ENCODE results near the gene ROBO1. TPM values are rescaled to one million over a fixed set of nuclear protein-coding genes. Genes with fewer than 3 reads are reported as not detected.
"Not testable (repeated sequence)": the region's sequence is repeated elsewhere in the genome, so short reads cannot be mapped to it uniquely, and the experiment has no call there.

Gene ROBO1
- total RNA-seq, 2 donors from 2014 or later = 3.0 to 6.7 TPM

DNA sequence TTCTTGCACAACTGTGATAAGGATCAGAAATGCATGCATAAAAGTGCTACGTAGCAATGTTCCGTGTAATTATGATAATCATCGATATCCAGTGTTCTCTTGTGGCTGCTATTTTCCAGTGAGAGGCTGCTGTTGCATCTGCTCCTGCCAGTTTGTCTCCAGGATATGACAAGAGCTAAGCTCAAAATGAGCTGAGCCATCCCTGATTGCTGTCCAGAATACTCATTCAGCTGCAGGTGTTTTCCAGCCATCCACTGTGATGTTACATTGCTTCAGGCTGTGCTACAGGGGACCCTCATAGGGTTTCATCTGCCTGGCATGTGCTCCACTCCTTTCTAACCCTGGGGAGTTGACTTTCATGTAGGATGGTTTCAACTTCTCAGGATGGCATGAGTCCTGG lies 976.0 kb downstream of the ROBO1 start:
- no peak overlapping the region for H3K27ac Mint-ChIP-seq
- H3K27me3 Mint-ChIP-seq (ENCODE audit: low read depth) = no peaks in the 10 kb centered on the region
- peaks cover 2 to 7% of the 10 kb centered on the region in 2 donors for H3K9me3 Mint-ChIP-seq
- ATAC-seq (replicated peaks in 1 of 2) = no peak
- no peak for DNase-seq
- peaks cover 0 to 2% of the 10 kb centered on the region in 2 donors for H3K36me3 Mint-ChIP-seq (ENCODE audit: insufficient read depth in 2 of 2)
- no peaks in the 10 kb centered on the region for H3K4me1 Mint-ChIP-seq (ENCODE audit: low read depth)
- no peak overlapping the region for H3K4me3 Mint-ChIP-seq

DNA sequence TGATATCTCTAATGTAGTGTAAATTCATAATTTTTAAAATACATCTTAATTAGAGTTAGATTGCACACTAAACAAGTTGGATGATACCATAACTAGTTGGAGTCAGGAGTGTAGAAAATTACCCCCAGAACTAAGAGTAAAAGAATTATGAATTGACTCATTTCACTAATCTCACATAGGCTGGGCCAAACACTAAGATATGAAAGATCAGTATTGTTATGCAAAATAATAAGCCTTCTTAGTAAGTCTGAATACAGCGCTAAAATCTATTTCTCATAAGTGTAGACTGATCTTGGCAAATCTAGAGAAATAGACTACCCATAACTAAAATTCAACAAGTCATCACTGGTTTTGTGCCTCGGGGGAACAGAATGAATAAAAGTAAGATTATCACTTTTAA lies 979.0 kb downstream of the ROBO1 start:
- Mint-ChIP-seq H3K27me3 (ENCODE audit: low read depth) (no peaks in the 10 kb centered on the region), H3K4me3 (no peak overlapping the region), H3K27ac (no peak overlapping the region), H3K9me3 (peaks cover 0 to 9% of the 10 kb centered on the region in 2 donors), H3K4me1 (ENCODE audit: low read depth) (no peaks in the 10 kb centered on the region), H3K36me3 (ENCODE audit: insufficient read depth in 2 of 2) (no peaks in the 10 kb centered on the region)
- no peak for ATAC-seq (replicated peaks in 1 of 2)
- DNase-seq = no peak

DNA sequence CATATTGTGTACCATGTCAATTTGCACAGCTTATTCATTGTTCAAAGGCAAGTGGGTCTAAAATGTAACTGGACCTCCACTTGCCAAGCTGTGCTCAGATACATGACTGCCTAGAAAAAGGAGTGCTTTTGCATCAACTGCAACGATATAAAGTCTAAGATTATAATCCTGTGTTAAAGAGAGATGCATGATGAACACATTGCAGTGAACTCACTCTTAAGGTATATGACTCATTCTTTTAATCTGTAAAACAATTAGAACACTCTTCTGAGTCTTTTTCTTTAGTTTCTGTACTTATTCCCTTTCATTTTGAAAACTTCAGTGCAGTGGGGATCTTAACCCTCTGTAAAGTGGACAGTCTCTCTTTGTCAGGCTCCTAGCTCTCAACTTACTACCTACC lies 982.8 kb downstream of the ROBO1 start:
- H3K4me3 Mint-ChIP-seq = no peak overlapping the region
- H3K27me3 Mint-ChIP-seq (ENCODE audit: low read depth) = no peaks in the 10 kb centered on the region
- ATAC-seq (replicated peaks in 1 of 2) (no peak), DNase-seq (no peak)
- no peaks in the 10 kb centered on the region for H3K4me1 Mint-ChIP-seq (ENCODE audit: low read depth)
- peaks cover 0 to 3% of the 10 kb centered on the region in 2 donors for H3K36me3 Mint-ChIP-seq (ENCODE audit: insufficient read depth in 2 of 2)
- H3K9me3 Mint-ChIP-seq = peaks cover 7 to 15% of the 10 kb centered on the region in 2 donors
- H3K27ac Mint-ChIP-seq = no peak overlapping the region

DNA sequence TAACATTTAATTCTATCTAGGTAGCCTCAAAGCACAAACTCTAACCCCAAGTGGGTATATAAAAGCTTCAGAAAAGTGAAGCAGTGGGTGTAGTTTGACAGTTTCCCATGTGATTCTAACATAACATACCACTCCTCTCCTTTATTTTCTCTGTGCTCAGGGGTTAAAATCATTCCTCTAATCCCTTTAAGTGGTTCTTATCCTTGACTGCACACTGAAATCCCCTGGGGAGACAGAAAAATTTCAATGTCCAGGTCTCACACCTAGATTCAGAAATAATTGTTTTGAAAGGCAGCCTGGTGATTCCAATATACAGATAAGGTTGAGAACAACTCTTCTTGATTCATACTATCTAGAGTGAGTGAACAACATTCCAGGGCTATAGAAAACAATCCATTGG lies 986.4 kb downstream of the ROBO1 start:
- no peak for ATAC-seq (replicated peaks in 1 of 2)
- peaks cover 0 to 3% of the 10 kb centered on the region in 2 donors for H3K36me3 Mint-ChIP-seq (ENCODE audit: insufficient read depth in 2 of 2)

DNA sequence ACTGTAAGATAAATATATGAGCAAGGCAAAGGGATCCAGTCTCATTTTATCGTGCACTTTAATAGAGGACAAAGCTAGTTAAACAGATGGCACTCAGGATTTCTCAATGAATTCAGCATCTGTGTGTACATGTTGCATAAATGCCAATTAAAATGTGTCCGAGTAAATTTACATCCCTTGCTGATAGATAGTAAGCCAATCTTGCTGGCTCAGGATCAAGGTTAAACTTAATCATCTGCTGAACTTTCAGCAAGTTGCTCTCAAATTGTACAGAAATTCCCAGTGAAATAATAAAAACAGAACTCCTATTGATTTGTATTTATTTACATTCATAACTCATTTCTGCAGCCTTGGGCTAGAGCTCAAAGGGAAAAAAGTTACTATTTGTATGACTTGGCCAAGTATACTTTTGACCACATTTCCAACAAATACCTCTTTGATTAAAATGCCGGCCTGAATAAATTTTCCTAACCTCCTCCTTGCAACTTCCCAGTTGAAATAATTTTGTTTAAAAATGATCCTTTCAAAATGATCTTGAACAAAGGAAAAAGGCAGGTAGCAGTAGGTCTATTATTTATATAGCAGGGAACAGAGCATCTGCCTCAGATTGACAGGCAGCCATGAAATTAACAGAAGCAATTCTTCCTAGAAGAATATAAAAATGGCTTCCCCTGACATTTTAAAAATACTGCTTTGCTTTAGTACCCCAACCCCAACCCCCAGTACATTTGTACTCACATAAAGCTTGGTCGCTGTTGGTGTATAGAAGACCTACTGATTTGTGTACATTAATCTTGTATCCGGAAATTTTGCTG lies 1001.9 kb downstream of the ROBO1 start:
- DNase-seq (no peak), ATAC-seq (replicated peaks in 1 of 2) (no peak)
- H3K4me3 Mint-ChIP-seq = no peak overlapping the region

More for the DNA sequence above, 986.4 kb downstream of the ROBO1 start:
- Mint-ChIP-seq H3K4me3 (no peak overlapping the region), H3K27ac (no peak overlapping the region), H3K27me3 (ENCODE audit: low read depth) (no peaks in the 10 kb centered on the region), H3K4me1 (ENCODE audit: low read depth) (no peaks in the 10 kb centered on the region), H3K9me3 (peaks cover 9 to 19% of the 10 kb centered on the region in 2 donors)
- DNase-seq = no peak

DNA sequence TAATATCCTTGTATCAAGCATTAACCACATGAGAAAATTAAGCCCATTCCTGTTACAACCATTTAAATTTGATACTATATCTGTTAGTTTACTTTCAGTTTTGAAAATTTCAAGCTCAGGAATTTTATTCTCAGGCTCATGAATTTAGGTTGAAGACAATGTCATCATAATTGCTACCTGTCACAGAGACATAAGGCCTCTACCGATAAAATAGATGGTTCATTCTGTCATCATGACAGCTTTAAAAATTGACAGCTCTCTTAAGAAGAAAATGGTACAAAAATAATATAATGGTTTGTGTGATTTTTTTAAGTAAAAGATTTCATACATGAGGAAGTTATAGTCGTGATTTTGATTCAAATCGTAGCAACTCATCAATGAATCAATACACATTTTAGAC lies 1003.2 kb downstream of the ROBO1 start:
- DNase-seq (no peak), ATAC-seq (replicated peaks in 1 of 2) (no peak)
- Mint-ChIP-seq H3K4me3 (no peak overlapping the region), H3K36me3 (ENCODE audit: insufficient read depth in 2 of 2) (no peaks in the 10 kb centered on the region), H3K27ac (no peak overlapping the region), H3K9me3 (peaks cover 8 to 9% of the 10 kb centered on the region in 2 donors), H3K27me3 (ENCODE audit: low read depth) (no peaks in the 10 kb centered on the region), H3K4me1 (ENCODE audit: low read depth) (no peaks in the 10 kb centered on the region)

More for the DNA sequence above, 1001.9 kb downstream of the ROBO1 start:
- Mint-ChIP-seq H3K27ac (no peak overlapping the region), H3K4me1 (ENCODE audit: low read depth) (no peaks in the 10 kb centered on the region), H3K9me3 (peaks cover 8 to 14% of the 10 kb centered on the region in 2 donors), H3K27me3 (ENCODE audit: low read depth) (no peaks in the 10 kb centered on the region), H3K36me3 (ENCODE audit: insufficient read depth in 2 of 2) (no peaks in the 10 kb centered on the region)

DNA sequence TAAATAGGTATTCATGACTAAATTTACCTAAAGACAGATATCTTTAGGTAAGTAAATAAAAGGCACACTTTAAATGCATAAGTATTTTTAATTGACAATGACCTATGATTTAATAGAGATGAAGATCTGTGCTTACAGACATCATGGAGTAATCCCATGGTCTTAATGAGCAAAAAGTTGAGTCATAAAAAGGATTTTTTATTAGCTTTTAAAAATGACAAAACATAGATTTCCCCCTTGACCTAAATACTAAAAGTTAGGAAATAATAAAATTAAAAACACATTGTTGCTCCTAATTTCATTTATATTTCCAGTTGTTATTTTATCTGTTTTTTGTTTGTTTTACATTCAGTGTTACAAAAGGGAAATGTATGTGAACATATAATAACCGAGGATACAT lies 1005.7 kb downstream of the ROBO1 start:
- ATAC-seq (replicated peaks in 1 of 2) (no peak), DNase-seq (no peak)
- Mint-ChIP-seq H3K9me3 (peaks cover 0 to 3% of the 10 kb centered on the region in 2 donors), H3K27ac (no peak overlapping the region), H3K4me1 (ENCODE audit: low read depth) (no peaks in the 10 kb centered on the region), H3K4me3 (no peak overlapping the region), H3K36me3 (ENCODE audit: insufficient read depth in 2 of 2) (no peaks in the 10 kb centered on the region), H3K27me3 (ENCODE audit: low read depth) (no peaks in the 10 kb centered on the region)

DNA sequence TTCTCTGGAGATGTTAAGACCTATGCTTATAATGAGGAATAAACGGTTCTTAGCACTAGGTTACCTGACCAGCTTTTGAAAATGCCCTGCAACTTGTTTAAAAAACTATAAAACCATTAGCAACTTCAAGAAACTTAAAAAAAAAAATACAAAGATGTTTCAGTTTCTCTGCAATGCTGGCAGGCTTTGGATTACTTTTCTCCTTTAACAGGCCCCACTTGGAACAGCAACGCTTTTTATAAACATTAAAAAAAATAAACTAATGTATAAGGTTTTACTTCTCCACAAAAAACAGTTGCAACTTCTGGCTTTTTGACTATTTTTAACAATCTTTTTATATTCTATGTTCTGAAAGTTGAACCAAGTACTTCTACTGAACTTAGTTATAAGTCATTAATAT lies 1006.7 kb downstream of the ROBO1 start:
- no peak for DNase-seq
- H3K36me3 Mint-ChIP-seq (ENCODE audit: insufficient read depth in 2 of 2) = no peaks in the 10 kb centered on the region
- no peaks in the 10 kb centered on the region for H3K27me3 Mint-ChIP-seq (ENCODE audit: low read depth)
- peaks cover 0 to 3% of the 10 kb centered on the region in 2 donors for H3K9me3 Mint-ChIP-seq
- ATAC-seq (replicated peaks in 1 of 2) = no peak
- H3K27ac Mint-ChIP-seq = no peak overlapping the region
- no peaks in the 10 kb centered on the region for H3K4me1 Mint-ChIP-seq (ENCODE audit: low read depth)
- no peak overlapping the region for H3K4me3 Mint-ChIP-seq

DNA sequence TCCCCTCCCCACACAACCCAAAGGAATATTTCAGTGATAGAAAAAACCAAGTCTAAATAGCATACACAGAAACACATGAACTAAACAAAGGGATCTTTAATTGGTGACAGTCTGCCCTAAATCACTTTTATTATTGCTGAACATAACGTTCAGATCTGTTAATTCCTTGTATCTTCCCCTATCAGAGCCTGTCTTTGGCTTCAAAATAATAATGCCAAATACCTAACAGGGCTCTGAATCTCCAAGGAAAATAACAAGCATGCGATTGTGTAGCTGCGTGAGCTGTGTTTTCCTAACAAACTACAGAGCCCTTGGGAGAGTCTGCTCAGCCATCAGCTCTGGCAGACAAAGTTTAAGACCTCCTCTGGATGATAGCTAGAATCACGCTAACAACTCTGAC lies 1010.1 kb downstream of the ROBO1 start:
- Mint-ChIP-seq H3K36me3 (ENCODE audit: insufficient read depth in 2 of 2) (no peaks in the 10 kb centered on the region), H3K4me1 (ENCODE audit: low read depth) (no peaks in the 10 kb centered on the region), H3K27me3 (ENCODE audit: low read depth) (no peaks in the 10 kb centered on the region), H3K27ac (no peak overlapping the region), H3K4me3 (no peak overlapping the region), H3K9me3 (peaks cover 2 to 13% of the 10 kb centered on the region in 2 donors)
- ATAC-seq (replicated peaks in 1 of 2) (no peak), DNase-seq (no peak)

DNA sequence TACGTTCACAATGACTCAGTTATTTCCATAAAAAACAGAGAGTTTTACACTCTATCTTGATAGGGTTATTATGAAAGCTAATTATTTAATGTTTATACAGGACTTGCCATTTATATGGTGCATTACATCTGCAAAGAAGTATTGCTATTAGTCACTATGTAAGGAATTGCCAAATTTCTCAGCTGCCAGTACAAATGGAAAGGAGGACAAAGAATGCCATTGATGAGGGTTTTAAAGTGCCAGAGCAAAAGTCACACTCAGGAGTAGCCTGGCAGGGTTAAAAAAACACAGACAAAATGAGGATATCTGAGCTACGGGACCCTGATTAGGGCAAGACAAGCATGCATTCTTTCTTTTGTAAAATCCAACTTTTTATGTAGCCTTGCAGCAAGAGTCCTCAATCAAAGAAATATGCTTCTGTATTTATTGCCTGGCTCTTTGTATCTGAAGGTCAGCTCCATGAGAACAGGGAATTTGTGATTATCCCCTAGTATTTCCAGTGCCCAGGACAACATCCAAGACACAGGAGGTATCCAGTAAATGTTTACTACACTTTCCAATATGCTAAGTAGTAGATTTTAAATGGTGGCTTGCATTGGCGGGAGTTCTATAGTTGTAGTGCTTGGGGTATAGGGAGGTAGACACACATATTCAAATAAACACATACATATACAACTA lies 1013.6 kb downstream of the ROBO1 start:
- no peak for ATAC-seq (replicated peaks in 1 of 2)
- Mint-ChIP-seq H3K9me3 (peaks cover 2 to 13% of the 10 kb centered on the region in 2 donors), H3K27ac (no peak overlapping the region)

DNA sequence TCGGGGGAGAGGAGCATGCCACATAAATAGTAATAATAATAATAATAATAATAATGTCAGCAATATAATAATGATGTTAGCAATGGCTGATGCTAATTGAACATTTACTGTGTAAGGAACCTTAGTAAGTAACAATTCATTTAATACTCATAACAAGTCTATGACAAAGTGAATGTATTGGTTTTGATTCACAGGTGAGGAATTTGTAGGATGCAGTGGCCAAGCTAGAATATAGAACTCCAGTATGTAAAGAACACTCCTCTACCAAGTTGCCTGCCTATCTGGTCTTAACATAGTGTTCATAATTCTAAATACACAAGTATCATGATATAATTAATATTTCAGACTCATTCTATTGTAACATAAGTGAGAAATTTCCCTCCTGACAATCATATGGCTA lies 1016.5 kb downstream of the ROBO1 start:
- Mint-ChIP-seq H3K4me1 (ENCODE audit: low read depth) (no peaks in the 10 kb centered on the region), H3K27ac (no peak overlapping the region), H3K27me3 (ENCODE audit: low read depth) (no peaks in the 10 kb centered on the region), H3K9me3 (peaks cover 2 to 13% of the 10 kb centered on the region in 2 donors), H3K36me3 (ENCODE audit: insufficient read depth in 2 of 2) (no peaks in the 10 kb centered on the region), H3K4me3 (no peak overlapping the region)
- ATAC-seq (replicated peaks in 1 of 2) = no peak
- DNase-seq = no peak

More for the DNA sequence above, 1013.6 kb downstream of the ROBO1 start:
- no peaks in the 10 kb centered on the region for H3K27me3 Mint-ChIP-seq (ENCODE audit: low read depth)
- no peak for DNase-seq
- no peaks in the 10 kb centered on the region for H3K4me1 Mint-ChIP-seq (ENCODE audit: low read depth)
- no peak overlapping the region for H3K4me3 Mint-ChIP-seq
- no peaks in the 10 kb centered on the region for H3K36me3 Mint-ChIP-seq (ENCODE audit: insufficient read depth in 2 of 2)

DNA sequence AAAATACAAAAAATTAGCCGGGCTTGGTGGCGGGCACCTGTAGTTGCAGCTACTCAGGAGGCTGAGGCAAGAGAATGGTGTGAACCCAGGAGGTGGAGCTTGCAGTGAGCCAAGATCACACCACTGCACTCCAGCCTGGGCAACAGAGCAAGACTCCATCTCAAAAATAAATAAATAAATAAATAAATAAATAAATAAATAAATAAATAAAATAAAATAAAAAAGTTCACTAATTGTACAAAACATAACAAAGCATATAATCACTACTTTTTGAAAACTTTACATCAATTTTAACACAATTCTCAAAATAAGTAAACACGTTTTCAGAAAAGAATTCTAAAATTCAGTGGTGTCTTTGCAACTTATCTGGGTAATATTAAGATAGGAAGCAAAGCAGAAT lies 1017.5 kb downstream of the ROBO1 start:
- ATAC-seq (replicated peaks in 1 of 2) = not testable (repeated sequence)

DNA sequence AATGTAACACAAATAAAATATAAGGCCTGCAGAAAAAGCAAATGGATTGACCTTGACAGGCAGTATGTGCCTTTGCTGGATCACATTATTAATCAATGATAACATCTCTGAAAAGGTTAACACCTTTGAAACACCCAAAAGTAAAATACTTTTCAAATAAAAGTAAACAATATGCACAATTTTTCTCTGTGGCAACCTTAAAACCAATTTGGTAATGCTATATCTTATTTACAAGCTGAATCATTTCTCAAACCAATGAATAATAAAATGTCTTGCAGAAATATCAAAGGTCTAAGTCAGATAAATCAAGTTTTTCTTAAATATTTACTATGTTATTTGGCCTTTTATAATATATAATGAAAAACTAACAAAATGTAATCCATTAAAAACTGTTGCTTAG lies 1018.7 kb downstream of the ROBO1 start:
- peaks cover 5 to 7% of the 10 kb centered on the region in 2 donors for H3K9me3 Mint-ChIP-seq
- no peaks in the 10 kb centered on the region for H3K27me3 Mint-ChIP-seq (ENCODE audit: low read depth)
- ATAC-seq (replicated peaks in 1 of 2) (no peak), DNase-seq (no peak)
- H3K4me1 Mint-ChIP-seq (ENCODE audit: low read depth) = no peaks in the 10 kb centered on the region
- no peak overlapping the region for H3K27ac Mint-ChIP-seq
- H3K36me3 Mint-ChIP-seq (ENCODE audit: insufficient read depth in 2 of 2) = no peaks in the 10 kb centered on the region
- H3K4me3 Mint-ChIP-seq = no peak overlapping the region

More for the DNA sequence above, 1017.5 kb downstream of the ROBO1 start:
- not testable (repeated sequence) for H3K27me3 Mint-ChIP-seq (ENCODE audit: low read depth); DNase-seq; H3K4me1 Mint-ChIP-seq (ENCODE audit: low read depth); H3K36me3 Mint-ChIP-seq (ENCODE audit: insufficient read depth in 2 of 2); H3K4me3 Mint-ChIP-seq; H3K27ac Mint-ChIP-seq
- H3K9me3 Mint-ChIP-seq = peaks cover 7 to 14% of the 10 kb centered on the region in 2 donors

All from activated T-cell treated with anti-CD3 and anti-CD28 coated beads, Interleukin-2, amount 50 U/mL, for 72 hours (primary cell).